H9 (cell line): ENCODE results near the gene CHCHD6. TPM values are rescaled to one million over a fixed set of nuclear protein-coding genes. Genes with fewer than 3 reads are reported as not detected.

Source experiments
- DNase-seq: peaks from one replicate; pipeline ENCODE4 v3.0.0-alpha.2; 2017
- H2AFZ ChIP-seq: one replicate; pipeline ENCODE4 v1.6.1; 2013; ENCODE audit warnings: mild to moderate bottlenecking, low read length, control low read depth, moderate library complexity
- H2AK5ac ChIP-seq: 2 replicates; pipeline ENCODE4 v1.6.1; 2013; ENCODE audit warnings: low read length, control low read depth, mixed read lengths; ENCODE audit not compliant: insufficient read length
- H2BK120ac ChIP-seq: one replicate; pipeline ENCODE4 v1.6.1; 2013; ENCODE audit warnings: low read depth, mild to moderate bottlenecking, low read length, control low read depth, inconsistent platforms; ENCODE audit not compliant: poor library complexity, severe bottlenecking
- H2BK12ac ChIP-seq: 2 replicates; pipeline ENCODE4 v1.6.1; 2013; ENCODE audit warnings: low read length, control low read depth, mixed read lengths, low read depth; ENCODE audit not compliant: insufficient read length
- H2BK15ac ChIP-seq: 2 replicates; pipeline ENCODE4 v1.6.1; 2013; ENCODE audit warnings: low read depth, low read length, control low read depth
- H2BK20ac ChIP-seq: one replicate; pipeline ENCODE4 v1.6.1; 2013; ENCODE audit warnings: low read depth, mild to moderate bottlenecking, low read length, control low read depth, inconsistent platforms; ENCODE audit not compliant: poor library complexity, severe bottlenecking
- H2BK5ac ChIP-seq: 2 replicates; pipeline ENCODE4 v1.6.1; 2013; ENCODE audit warnings: low read length, control low read depth, mixed read lengths; ENCODE audit not compliant: insufficient read length
- H3K14ac ChIP-seq: 2 replicates; pipeline ENCODE4 v1.6.1; 2013; ENCODE audit warnings: low read length, control low read depth; ENCODE audit not compliant: insufficient read depth
- H3K18ac ChIP-seq: 2 replicates; pipeline ENCODE4 v1.6.1; 2013; ENCODE audit warnings: low read depth, mild to moderate bottlenecking, mixed read lengths, low read length, control low read depth; ENCODE audit not compliant: insufficient read length
- H3K23ac ChIP-seq: 2 replicates; pipeline ENCODE4 v1.6.1; 2013; ENCODE audit warnings: low read length, control low read depth, mixed read lengths, low read depth; ENCODE audit not compliant: insufficient read length
- H3K23me2 ChIP-seq: 2 replicates; pipeline ENCODE4 v1.6.1; 2013; ENCODE audit warnings: low read depth, mild to moderate bottlenecking, mixed read lengths, low read length, control low read depth; ENCODE audit not compliant: insufficient read length, poor library complexity, severe bottlenecking
- H3K27ac ChIP-seq: 2 replicates; pipeline ENCODE4 v1.5.1; 2013; ENCODE audit warnings: low read length, control low read depth, mixed read lengths, low read depth; ENCODE audit not compliant: insufficient read length
- H3K27me3 ChIP-seq: 2 replicates; pipeline ENCODE4 v1.6.1; 2013; ENCODE audit warnings: low read length, control low read depth, inconsistent platforms; ENCODE audit not compliant: insufficient read depth
- H3K4ac ChIP-seq: 2 replicates; pipeline ENCODE4 v1.6.1; 2013; ENCODE audit warnings: low read depth, mild to moderate bottlenecking, control low read depth, inconsistent platforms, low read length, moderate library complexity
- H3K4me1 ChIP-seq: 2 replicates; pipeline ENCODE4 v1.6.1; 2013; ENCODE audit warnings: low read length, control low read depth, inconsistent platforms; ENCODE audit not compliant: insufficient read depth
- H3K4me2 ChIP-seq: 2 replicates; pipeline ENCODE4 v1.6.1; 2013; ENCODE audit warnings: low read length, control low read depth, mixed read lengths; ENCODE audit not compliant: insufficient read length, insufficient read depth
- H3K56ac ChIP-seq: 2 replicates; pipeline ENCODE4 v1.6.1; 2013; ENCODE audit warnings: low read depth, mild to moderate bottlenecking, mixed read lengths, low read length, control low read depth; ENCODE audit not compliant: insufficient read length
- H3K79me1 ChIP-seq: 2 replicates; pipeline ENCODE4 v1.6.1; 2013; ENCODE audit warnings: low read depth, mild to moderate bottlenecking, moderate library complexity, low read length, control low read depth, inconsistent platforms; ENCODE audit not compliant: insufficient read depth, poor library complexity, severe bottlenecking
- H3K79me2 ChIP-seq: 2 replicates; pipeline ENCODE4 v1.6.1; 2013; ENCODE audit warnings: low read length, control low read depth, inconsistent platforms; ENCODE audit not compliant: insufficient read depth
- H3K9ac ChIP-seq: 2 replicates; pipeline ENCODE4 v1.6.1; 2013; ENCODE audit warnings: low read length, control low read depth, mixed read lengths; ENCODE audit not compliant: insufficient read length; ENCODE audit errors: extremely low read depth
- H3K9me3 ChIP-seq: one replicate; pipeline ENCODE4 v1.6.1; 2013; ENCODE audit warnings: low read depth, low read length, inconsistent platforms; ENCODE audit not compliant: control insufficient read depth
- H3T11ph ChIP-seq: one replicate; pipeline ENCODE4 v1.6.1; 2013; ENCODE audit warnings: mild to moderate bottlenecking, low read length, control low read depth, inconsistent platforms
- H4K20me1 ChIP-seq: one replicate; pipeline ENCODE4 v1.6.1; 2013; ENCODE audit not compliant: control insufficient read depth, insufficient read length, insufficient read depth
- H4K5ac ChIP-seq: 2 replicates; pipeline ENCODE4 v1.6.1; 2013; ENCODE audit warnings: low read depth, mild to moderate bottlenecking, mixed read lengths, low read length, control low read depth; ENCODE audit not compliant: insufficient read length
- H4K8ac ChIP-seq: replicated peaks from 2 replicates; pipeline ENCODE4 v1.6.1; 2013; ENCODE audit warnings: low read length, control low read depth, mixed read lengths, low read depth; ENCODE audit not compliant: insufficient read length
- H4K91ac ChIP-seq: 2 replicates; pipeline ENCODE4 v1.6.1; 2013; ENCODE audit warnings: low read depth, mild to moderate bottlenecking, moderate library complexity, mixed read lengths, low read length, control low read depth; ENCODE audit not compliant: insufficient read length
- H3K27ac Mint-ChIP-seq, 3 experiments: 2 replicates in 2 of 3; 3 replicates in 1 of 3; pipeline ENCODE4 v1.8.0; 2020 to 2021; ENCODE audit warnings: mixed read lengths in 3 of 3, mild to moderate bottlenecking in 1 of 3, moderate library complexity in 1 of 3
- H3K27me3 Mint-ChIP-seq: 2 replicates; pipeline ENCODE4 v1.8.0; 2021; ENCODE audit warnings: low read depth, mild to moderate bottlenecking, moderate library complexity, mixed read lengths
- H3K36me3 Mint-ChIP-seq, 3 experiments: 2 replicates in 2 of 3; 3 replicates in 1 of 3; pipeline ENCODE4 v1.8.0; 2020 to 2021; ENCODE audit warnings: low read depth in 3 of 3, mixed read lengths in 3 of 3; ENCODE audit not compliant: insufficient read depth in 1 of 3
- H3K4me1 Mint-ChIP-seq, 2 experiments: 2 replicates each; pipeline ENCODE4 v1.8.0; 2020; ENCODE audit warnings: mixed read lengths in 2 of 2
- H3K4me3 Mint-ChIP-seq, 2 experiments: 2 replicates in 1 of 2; 3 replicates in 1 of 2; pipeline ENCODE4 v1.8.0; 2020 to 2021; ENCODE audit warnings: mild to moderate bottlenecking in 2 of 2, mixed read lengths in 2 of 2, moderate library complexity in 1 of 2
- H3K9me3 Mint-ChIP-seq, 2 experiments: 2 replicates in 1 of 2; 3 replicates in 1 of 2; pipeline ENCODE4 v1.8.0; 2020; ENCODE audit warnings: mild to moderate bottlenecking in 2 of 2, mixed read lengths in 2 of 2, moderate library complexity in 1 of 2
- CTCF ChIP-seq: fragments of 200-600 bp; sonication (generic); conservative IDR thresholded peaks from 3 replicates; pipeline ENCODE4 v1.8.0; 2021; ENCODE audit warnings: antibody characterized with exemption, mild to moderate bottlenecking
- WGBS: extraction: QIAGEN DNeasy Blood & Tissue Kit; methylation state at CpG from one replicate; pipeline ENCODE4 v1.1.7; 2013; ENCODE audit warnings: missing lambda C conversion rate, low lambda C conversion rate, mixed read lengths; ENCODE audit not compliant: insufficient read length; ENCODE audit errors: extremely low coverage; 5-methylcytosine and 5-hydroxymethylcytosine counted together
- total RNA-seq: library from RNA; stranded (reverse); gene quantifications from 2 replicates; pipeline ENCODE4 v1.2.1, GENCODE V29; 2021

CHCHD6 gene
- total RNA-seq, 1 experiment from 2014 or later: 34.2 TPM

DNA sequence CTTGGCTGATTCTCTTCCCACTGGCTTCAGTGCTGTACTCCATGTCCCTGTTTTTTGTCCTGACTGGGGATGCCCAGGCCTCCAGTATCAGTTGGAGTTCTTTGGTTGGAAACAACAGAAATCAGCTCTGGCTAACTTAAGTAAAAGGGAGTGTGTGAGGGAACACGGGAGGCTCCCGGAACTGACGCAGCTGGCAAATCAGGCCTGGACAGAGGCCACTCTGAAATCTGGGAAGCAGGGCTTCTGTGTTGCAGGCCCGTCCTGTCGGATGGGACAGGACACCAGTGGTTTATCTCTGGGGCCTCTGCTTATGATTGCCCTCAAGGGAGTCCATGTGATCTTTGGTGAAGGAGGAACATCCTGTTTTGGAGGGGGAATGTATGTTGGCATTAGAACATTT lies 124.3 kb downstream of the CHCHD6 start:
- Histone ChIP-seq H3K4me1 (no peaks in the 10 kb centered on the region), H3K23ac (no peak overlapping the region), H4K8ac (no peak overlapping the region), H3K4me2 (no peak overlapping the region), H3K18ac (no peak overlapping the region), H3K27me3 (no peaks in the 10 kb centered on the region), H3K14ac (no peak overlapping the region), H3K79me2 (no peaks in the 10 kb centered on the region), H3K27ac (no peak overlapping the region), H2BK120ac (no peak overlapping the region), H4K20me1 (no peaks in the 10 kb centered on the region), H2BK15ac (no peak overlapping the region), H3K9ac (no peak overlapping the region), H3T11ph (no peak overlapping the region), H3K4ac (no peak overlapping the region), H2AFZ (no peak overlapping the region), H4K91ac (no peak overlapping the region), H2BK12ac (no peak overlapping the region), H2BK5ac (no peak overlapping the region), H3K23me2 (no peaks in the 10 kb centered on the region), H3K79me1 (no peaks in the 10 kb centered on the region), H2AK5ac (no peak overlapping the region), H2BK20ac (no peak overlapping the region), H3K56ac (no peak overlapping the region), H4K5ac (no peak overlapping the region), H3K9me3 (no peaks in the 10 kb centered on the region)
- no peak for DNase-seq
- no peaks in the 10 kb centered on the region for H3K27me3 Mint-ChIP-seq
- no peaks in the 10 kb centered on the region; a peak in 1 of 7 replicates for H3K36me3 Mint-ChIP-seq
- H3K9me3 Mint-ChIP-seq: no peaks in the 10 kb centered on the region
- H3K4me1 Mint-ChIP-seq: no peaks in the 10 kb centered on the region
- no peak overlapping the region for H3K4me3 Mint-ChIP-seq
- peak overlapping the region in 1 of 3 experiments; percentile 61; a peak in 3 of 7 replicates for H3K27ac Mint-ChIP-seq
- WGBS: no CpG with 5 or more reads among the region's 5 CpGs
- TF ChIP-seq CTCF: no peak
